Osteoblast (primary cell): ENCODE results near the gene BCAS4. TPM values are rescaled to one million over a fixed set of nuclear protein-coding genes. Genes with fewer than 3 reads are reported as not detected.

Source experiments
- DNase-seq: peaks from one replicate; pipeline ENCODE4 v3.0.0; 2011; ENCODE audit warnings: low spot score, mixed read lengths; ENCODE audit not compliant: insufficient read length; ENCODE audit errors: missing footprints
- H2AFZ ChIP-seq: 2 replicates; pipeline ENCODE4 v1.6.0; 2011; ENCODE audit warnings: mild to moderate bottlenecking, low read length
- H3K27ac ChIP-seq: 2 replicates; pipeline ENCODE4 v1.5.1; 2011; ENCODE audit warnings: mild to moderate bottlenecking, low read depth, low read length, moderate library complexity
- H3K27me3 ChIP-seq: 2 replicates; pipeline ENCODE4 v1.6.0; 2012; ENCODE audit warnings: mild to moderate bottlenecking, control low read depth, inconsistent platforms, low read length, moderate library complexity; ENCODE audit not compliant: insufficient read depth
- H3K36me3 ChIP-seq: 2 replicates; pipeline ENCODE4 v1.5.1; 2011; ENCODE audit warnings: mild to moderate bottlenecking, low read length, control low read depth, moderate library complexity; ENCODE audit not compliant: insufficient read depth
- H3K4me1 ChIP-seq: 2 replicates; pipeline ENCODE4 v1.5.1; 2011; ENCODE audit warnings: mild to moderate bottlenecking, low read length, control low read depth, moderate library complexity; ENCODE audit not compliant: insufficient read depth
- H3K4me2 ChIP-seq: 2 replicates; pipeline ENCODE4 v1.6.0; 2011; ENCODE audit warnings: mild to moderate bottlenecking, low read length; ENCODE audit not compliant: insufficient read depth
- H3K4me3 ChIP-seq: fragments of 200-600 bp; sonication (generic); 3 replicates; pipeline ENCODE4 v1.5.1; 2012; ENCODE audit warnings: mild to moderate bottlenecking, low read length, inconsistent platforms; ENCODE audit not compliant: insufficient read depth
- H3K79me2 ChIP-seq: 2 replicates; pipeline ENCODE4 v1.6.0; 2012; ENCODE audit warnings: mild to moderate bottlenecking, low read length, control low read depth, inconsistent platforms; ENCODE audit not compliant: insufficient read depth
- H3K9me3 ChIP-seq: 2 replicates; pipeline ENCODE4 v1.5.1; 2011; ENCODE audit warnings: low read depth, low read length, control low read depth
- H4K20me1 ChIP-seq: 2 replicates; pipeline ENCODE4 v1.6.0; 2012; ENCODE audit warnings: mild to moderate bottlenecking, low read length, control low read depth; ENCODE audit not compliant: insufficient read depth
- total RNA-seq: library from RNA; depleted of rRNA; stranded (reverse); fragments of >200 nt; gene quantifications from 2 replicates; pipeline ENCODE4 v1.2.3, GENCODE V29; 2012
- TF ChIP-seq, protein P1 (sequence below): IDR thresholded peaks from 2 replicates; pipeline ENCODE4 v1.5.1; 2011; ENCODE audit warnings: mild to moderate bottlenecking, low read depth, low read length, moderate library complexity; ENCODE audit errors: extremely low read depth

BCAS4 gene
- total RNA-seq, 1 donor, result 2.9 TPM

DNA sequence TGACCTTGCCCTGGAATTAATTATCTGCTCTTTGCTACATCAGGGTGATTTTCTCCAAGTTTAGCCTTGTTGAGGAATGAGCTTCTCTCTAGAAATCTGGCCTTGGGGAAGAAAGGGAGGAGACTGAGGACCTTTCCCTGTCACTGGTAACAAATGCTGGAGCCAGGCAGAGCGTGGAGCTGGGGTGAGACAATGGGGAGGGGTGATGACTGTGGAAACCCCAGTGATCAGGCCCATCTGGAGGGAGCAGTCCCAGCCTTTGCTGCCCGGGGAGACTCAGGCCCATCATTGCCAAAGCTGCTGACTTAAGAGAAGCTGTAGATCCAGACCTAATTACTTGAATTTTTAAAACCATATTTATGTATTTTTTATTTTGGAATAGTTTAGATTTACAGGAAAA lies 31.3 kb downstream of the BCAS4 start:
- H3K4me1 ChIP-seq, result peaks cover 13% of the 10 kb centered on the region
- H3K27ac ChIP-seq, result no peak overlapping the region

DNA sequence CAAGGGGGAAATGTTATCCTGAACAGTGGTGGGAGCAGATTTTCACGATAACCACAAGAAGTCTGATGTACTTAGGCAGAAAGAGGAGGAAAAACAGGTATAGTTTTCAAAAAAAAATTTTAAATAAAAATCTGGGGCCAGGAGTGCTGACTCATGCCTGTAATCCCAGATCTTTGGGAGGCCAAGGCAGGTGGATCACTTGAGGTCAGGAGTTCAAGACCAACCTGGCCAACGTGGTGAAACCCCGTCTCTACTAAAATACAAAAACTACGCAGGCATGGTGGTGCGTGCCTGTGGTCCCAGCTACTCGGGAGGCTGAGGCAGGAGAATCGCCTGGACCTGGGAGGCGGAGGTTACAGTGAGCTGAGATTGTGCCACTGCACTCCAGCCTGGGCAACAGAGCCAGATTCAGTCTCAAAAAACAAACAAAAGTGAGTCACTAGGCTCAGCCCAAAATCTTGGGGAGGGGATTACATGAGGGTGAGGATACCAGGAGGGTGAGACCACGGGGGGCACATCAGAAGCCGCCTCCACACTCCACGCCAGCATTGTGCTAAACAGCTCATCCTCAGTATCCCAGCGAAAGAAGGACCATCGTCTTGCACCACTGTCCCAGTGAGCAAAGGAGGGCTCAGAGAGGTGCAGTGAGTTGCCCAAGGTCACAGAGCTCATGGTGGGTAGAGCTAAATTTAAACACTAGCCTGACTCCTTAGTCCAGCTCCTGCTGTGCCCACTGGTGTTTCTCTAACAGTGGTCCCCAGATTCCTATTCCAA lies 33.7 kb downstream of the BCAS4 start:
- Histone ChIP-seq H4K20me1 (no peaks in the 10 kb centered on the region), H2AFZ (no peak overlapping the region), H3K4me1 (peaks cover 13% of the 10 kb centered on the region), H3K4me3 (no peak overlapping the region), H3K36me3 (no peaks in the 10 kb centered on the region), H3K27me3 (no peaks in the 10 kb centered on the region), H3K79me2 (no peaks in the 10 kb centered on the region), H3K27ac (no peak overlapping the region), H3K9me3 (no peaks in the 10 kb centered on the region), H3K4me2 (no peak overlapping the region)
- TF ChIP-seq, protein P1, sequence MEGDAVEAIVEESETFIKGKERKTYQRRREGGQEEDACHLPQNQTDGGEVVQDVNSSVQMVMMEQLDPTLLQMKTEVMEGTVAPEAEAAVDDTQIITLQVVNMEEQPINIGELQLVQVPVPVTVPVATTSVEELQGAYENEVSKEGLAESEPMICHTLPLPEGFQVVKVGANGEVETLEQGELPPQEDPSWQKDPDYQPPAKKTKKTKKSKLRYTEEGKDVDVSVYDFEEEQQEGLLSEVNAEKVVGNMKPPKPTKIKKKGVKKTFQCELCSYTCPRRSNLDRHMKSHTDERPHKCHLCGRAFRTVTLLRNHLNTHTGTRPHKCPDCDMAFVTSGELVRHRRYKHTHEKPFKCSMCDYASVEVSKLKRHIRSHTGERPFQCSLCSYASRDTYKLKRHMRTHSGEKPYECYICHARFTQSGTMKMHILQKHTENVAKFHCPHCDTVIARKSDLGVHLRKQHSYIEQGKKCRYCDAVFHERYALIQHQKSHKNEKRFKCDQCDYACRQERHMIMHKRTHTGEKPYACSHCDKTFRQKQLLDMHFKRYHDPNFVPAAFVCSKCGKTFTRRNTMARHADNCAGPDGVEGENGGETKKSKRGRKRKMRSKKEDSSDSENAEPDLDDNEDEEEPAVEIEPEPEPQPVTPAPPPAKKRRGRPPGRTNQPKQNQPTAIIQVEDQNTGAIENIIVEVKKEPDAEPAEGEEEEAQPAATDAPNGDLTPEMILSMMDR, result no peak
- DNase-seq, result no peak

More for the DNA sequence above, 31.3 kb downstream of the BCAS4 start:
- no peak for DNase-seq
- H3K4me2 ChIP-seq, result no peak overlapping the region
- H3K4me3 ChIP-seq, result no peak overlapping the region
- no peaks in the 10 kb centered on the region for H3K9me3 ChIP-seq
- no peak overlapping the region for H2AFZ ChIP-seq
- no peaks in the 10 kb centered on the region for H3K79me2 ChIP-seq
- no peaks in the 10 kb centered on the region for H4K20me1 ChIP-seq
- no peaks in the 10 kb centered on the region for H3K36me3 ChIP-seq
- no peaks in the 10 kb centered on the region for H3K27me3 ChIP-seq
- TF ChIP-seq, protein P1, result no peak

DNA sequence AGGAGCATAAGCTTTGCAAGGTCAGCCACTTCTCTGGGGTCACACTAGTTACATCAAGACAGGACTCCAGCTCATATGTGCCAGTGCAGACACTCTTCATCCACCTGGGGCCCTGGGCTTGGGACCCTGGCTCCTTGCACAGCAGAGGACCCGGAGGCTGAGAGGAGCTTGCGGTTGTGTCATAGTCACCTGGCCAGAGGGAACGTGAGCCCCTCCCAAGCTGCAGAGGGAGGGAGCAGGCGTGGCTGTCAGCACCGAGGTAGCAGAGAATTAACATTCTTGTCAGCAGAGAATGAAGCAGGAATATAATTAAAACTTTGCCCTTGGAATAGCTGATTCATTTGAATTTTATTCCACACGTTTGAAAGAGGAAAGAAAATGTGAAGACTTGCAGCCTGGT lies 36.8 kb downstream of the BCAS4 start:
- Histone ChIP-seq H3K79me2 (no peaks in the 10 kb centered on the region), H3K4me3 (no peak overlapping the region), H3K4me2 (no peak overlapping the region), H3K9me3 (no peaks in the 10 kb centered on the region), H3K36me3 (no peaks in the 10 kb centered on the region), H2AFZ (no peak overlapping the region), H4K20me1 (no peaks in the 10 kb centered on the region), H3K4me1 (no peaks in the 10 kb centered on the region), H3K27me3 (no peaks in the 10 kb centered on the region), H3K27ac (no peak overlapping the region)
- DNase-seq, result peak; percentile 50
- TF ChIP-seq, protein P1, result no peak

DNA sequence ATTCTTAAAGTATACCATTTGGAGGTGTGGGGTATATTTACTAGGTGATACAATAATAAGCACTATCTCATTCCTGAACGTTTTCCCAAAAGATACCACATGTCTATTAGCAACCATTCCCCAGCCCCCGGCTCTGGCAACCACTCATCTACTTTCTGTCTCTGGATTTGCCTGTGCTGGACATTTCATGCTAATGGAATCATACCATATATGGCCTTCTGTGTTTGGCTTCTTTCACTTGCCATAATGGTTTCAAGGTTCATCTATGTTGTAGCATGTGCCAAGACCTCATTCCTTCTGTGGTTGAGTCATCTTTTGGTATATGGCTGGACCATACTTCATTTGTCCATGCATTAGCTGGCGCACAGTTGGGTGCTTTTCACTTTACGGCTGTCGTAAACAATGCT lies 39.7 kb downstream of the BCAS4 start:
- peak; percentile 63 for DNase-seq
- Histone ChIP-seq H3K27me3 (no peaks in the 10 kb centered on the region), H3K36me3 (no peaks in the 10 kb centered on the region), H3K4me3 (no peak overlapping the region), H2AFZ (no peak overlapping the region), H3K4me1 (peaks cover 13% of the 10 kb centered on the region), H3K27ac (no peak overlapping the region), H4K20me1 (no peaks in the 10 kb centered on the region), H3K4me2 (no peak overlapping the region), H3K79me2 (no peaks in the 10 kb centered on the region), H3K9me3 (no peaks in the 10 kb centered on the region)
- TF ChIP-seq, protein P1, result no peak
